DMS153 treated with DMSO at 0.1 percent for 48 hours (cell line): ENCODE data around the gene CAPG.

Experiments
- DNase-seq: peaks from one replicate; lab custom pipeline; 2025; ENCODE audit not compliant: unreplicated experiment; lab: John Stamatoyannopoulos, UW

Gene CAPG

GRCh38 chr2:85439025-85439472 lies 28.9 kb upstream of the CAPG start:
- DNase-seq, result no peak

GRCh38 chr2:85438201-85439024 lies 28.2 kb upstream of the CAPG start:
- no peak for DNase-seq

- peak; percentile 71 for DNase-seq
These were observed 27.5 kb upstream of the CAPG start for GRCh38 chr2:85437488-85438200.

GRCh38 chr2:85436836-85437487 lies 26.8 kb upstream of the CAPG start:
- no peak for DNase-seq

GRCh38 chr2:85435981-85436835 lies 26.0 kb upstream of the CAPG start:
- DNase-seq, result no peak

GRCh38 chr2:85435220-85435958 lies 25.2 kb upstream of the CAPG start:
- no peak for DNase-seq

GRCh38 chr2:85434696-85435095 lies 24.5 kb upstream of the CAPG start:
- DNase-seq, result no peak

GRCh38 chr2:85433511-85434089 lies 23.4 kb upstream of the CAPG start:
- no peak for DNase-seq

GRCh38 chr2:85431570-85432205 lies 21.5 kb upstream of the CAPG start:
- no peak for DNase-seq

- DNase-seq, result no peak
These were observed 20.8 kb upstream of the CAPG start for GRCh38 chr2:85430752-85431569.

GRCh38 chr2:85429924-85430289 lies 19.7 kb upstream of the CAPG start:
- no peak for DNase-seq

GRCh38 chr2:85429213-85429923 lies 19.2 kb upstream of the CAPG start:
- no peak for DNase-seq

GRCh38 chr2:85428343-85428881 lies 18.2 kb upstream of the CAPG start:
- DNase-seq, result no peak

- no peak for DNase-seq
These were observed 17.2 kb upstream of the CAPG start for GRCh38 chr2:85427300-85427835.

- no peak for DNase-seq
These were observed 15.4 kb upstream of the CAPG start for GRCh38 chr2:85425588-85425987.

- DNase-seq, result no peak
These were observed 13.4 kb upstream of the CAPG start for GRCh38 chr2:85423525-85423924.

GRCh38 chr2:85422072-85422457 lies 11.9 kb upstream of the CAPG start:
- no peak for DNase-seq
